ENCODE data around the gene PLA1A. TPM values are rescaled to one million over a fixed set of nuclear protein-coding genes. Genes with fewer than 3 reads are reported as not detected.

Gene PLA1A
- total and polyA plus RNA-seq, 2 experiments from 2014 or later = not detected

GRCh38 chr3:119620899-119621298 lies 23.2 kb downstream of the PLA1A start:
- in situ Hi-C loops (cut with MboI) = no loop called here
- no peak for DNase-seq
- Histone ChIP-seq H4K20me1 (ENCODE audit: insufficient read depth) (no peaks in the 10 kb centered on the region), H3K4me1 (ENCODE audit: insufficient read depth) (no peaks in the 10 kb centered on the region), H3F3A (ENCODE audit: insufficient read depth) (no peaks in the 10 kb centered on the region), H2AFZ (no peak overlapping the region), H3K4me2 (ENCODE audit: unreplicated experiment) (no peak overlapping the region), H3K9me2 (ENCODE audit: insufficient read depth) (no peaks in the 10 kb centered on the region), H3K36me3 (ENCODE audit: low read depth) (no peaks in the 10 kb centered on the region), H3K27ac (no peak overlapping the region), H3K27me3 (replicated peaks; ENCODE audit: insufficient read depth) (no peaks in the 10 kb centered on the region), H3K9me3 (ENCODE audit: low read depth) (no peaks in the 10 kb centered on the region), H3K4me3 (no peak overlapping the region), H3K9ac (no peak overlapping the region), H3K79me2 (ENCODE audit: insufficient read depth) (no peaks in the 10 kb centered on the region)
- TF ChIP-seq EZH2 (IDR thresholded peaks at IDR 0.05; ENCODE audit: insufficient read depth, poor library complexity, severe bottlenecking) = no peak
- 79 to 86% methylated on average over 5 of the region's 5 CpGs for WGBS, 2 experiments (ENCODE audit: low coverage in 1 of 2, low lambda C conversion rate in 2 of 2, missing lambda C conversion rate in 2 of 2)

GRCh38 chr3:119624002-119624720 lies 26.5 kb downstream of the PLA1A start:
- no peaks in the 10 kb centered on the region for H3K27me3 ChIP-seq (replicated peaks; ENCODE audit: insufficient read depth)
- H3K36me3 ChIP-seq (ENCODE audit: low read depth) = no peaks in the 10 kb centered on the region
- no peak overlapping the region for H2AFZ ChIP-seq
- no peaks in the 10 kb centered on the region for H3K9me3 ChIP-seq (ENCODE audit: low read depth)
- H3K9me2 ChIP-seq (ENCODE audit: insufficient read depth) = no peaks in the 10 kb centered on the region
- TF ChIP-seq EZH2 (IDR thresholded peaks at IDR 0.05; ENCODE audit: insufficient read depth, poor library complexity, severe bottlenecking) = no peak
- no peak for TF ChIP-seq EZH2phosphoT487 (IDR thresholded peaks at IDR 0.05; ENCODE audit: insufficient read depth, low read depth)
- no peaks in the 10 kb centered on the region for H4K20me1 ChIP-seq (ENCODE audit: insufficient read depth)
- in situ Hi-C loops (cut with MboI) = no loop called here
- H3K4me1 ChIP-seq (ENCODE audit: insufficient read depth) = no peaks in the 10 kb centered on the region; the same call in 1 of the 2 replicates
- WGBS, 2 experiments (ENCODE audit: low coverage in 1 of 2, low lambda C conversion rate in 2 of 2, missing lambda C conversion rate in 2 of 2) = 75 to 76% methylated on average over 9 of the region's 9 CpGs
- no peak overlapping the region for H3K4me3 ChIP-seq
- no peaks in the 10 kb centered on the region for H3K79me2 ChIP-seq (ENCODE audit: insufficient read depth)
- H3K9ac ChIP-seq = no peak overlapping the region
- no peaks in the 10 kb centered on the region for H3F3A ChIP-seq (ENCODE audit: insufficient read depth)
- no peak overlapping the region for H3K4me2 ChIP-seq (ENCODE audit: unreplicated experiment)
- no peak for DNase-seq
- H3K27ac ChIP-seq = no peak overlapping the region

- no peaks in the 10 kb centered on the region for H3K36me3 ChIP-seq (ENCODE audit: low read depth)
- H3K4me1 ChIP-seq (ENCODE audit: insufficient read depth) = peaks cover 5% of the 10 kb centered on the region
- no peaks in the 10 kb centered on the region for H3K27me3 ChIP-seq (replicated peaks; ENCODE audit: insufficient read depth)
- no peaks in the 10 kb centered on the region for H3K9me3 ChIP-seq (ENCODE audit: low read depth)
- TF ChIP-seq EZH2phosphoT487 (IDR thresholded peaks at IDR 0.05; ENCODE audit: insufficient read depth, low read depth) = no peak
- no peak for TF ChIP-seq EZH2 (IDR thresholded peaks at IDR 0.05; ENCODE audit: insufficient read depth, poor library complexity, severe bottlenecking)
- H4K20me1 ChIP-seq (ENCODE audit: insufficient read depth) = no peaks in the 10 kb centered on the region
- H3K9me2 ChIP-seq (ENCODE audit: insufficient read depth) = no peaks in the 10 kb centered on the region
- no peaks in the 10 kb centered on the region for H3F3A ChIP-seq (ENCODE audit: insufficient read depth)
- H2AFZ ChIP-seq = no peak overlapping the region
- no peak overlapping the region for H3K4me2 ChIP-seq (ENCODE audit: unreplicated experiment)
- H3K9ac ChIP-seq = no peak overlapping the region
- H3K79me2 ChIP-seq (ENCODE audit: insufficient read depth) = no peaks in the 10 kb centered on the region
- DNase-seq = no peak
- H3K4me3 ChIP-seq = no peak overlapping the region
- H3K27ac ChIP-seq = no peak overlapping the region
- WGBS, 2 experiments (ENCODE audit: low coverage in 1 of 2, low lambda C conversion rate in 2 of 2, missing lambda C conversion rate in 2 of 2) = 70 to 74% methylated on average over 8 of the region's 8 CpGs
- in situ Hi-C loops (cut with MboI) = no loop called here
Measured at GRCh38 chr3:119625451-119626153, 27.9 kb downstream of the PLA1A start.

GRCh38 chr3:119626196-119626595 lies 28.5 kb downstream of the PLA1A start:
- DNase-seq = no peak
- no peak overlapping the region for H3K27ac ChIP-seq
- H2AFZ ChIP-seq = no peak overlapping the region
- H3K79me2 ChIP-seq (ENCODE audit: insufficient read depth) = no peaks in the 10 kb centered on the region
- no peaks in the 10 kb centered on the region for H3K9me2 ChIP-seq (ENCODE audit: insufficient read depth)
- no peak overlapping the region for H3K4me2 ChIP-seq (ENCODE audit: unreplicated experiment)
- no peaks in the 10 kb centered on the region for H4K20me1 ChIP-seq (ENCODE audit: insufficient read depth)
- H3K36me3 ChIP-seq (ENCODE audit: low read depth) = no peaks in the 10 kb centered on the region
- no peaks in the 10 kb centered on the region for H3K27me3 ChIP-seq (replicated peaks; ENCODE audit: insufficient read depth)
- in situ Hi-C loops (cut with MboI) = no loop called here
- no peak overlapping the region for H3K4me3 ChIP-seq
- TF ChIP-seq EZH2 (IDR thresholded peaks at IDR 0.05; ENCODE audit: insufficient read depth, poor library complexity, severe bottlenecking) (no peak), EZH2phosphoT487 (IDR thresholded peaks at IDR 0.05; ENCODE audit: insufficient read depth, low read depth) (no peak)
- no peaks in the 10 kb centered on the region for H3F3A ChIP-seq (ENCODE audit: insufficient read depth)
- peaks cover 11% of the 10 kb centered on the region for H3K4me1 ChIP-seq (ENCODE audit: insufficient read depth)
- 81 to 83% methylated on average over 1 of the region's 1 CpG for WGBS, 2 experiments (ENCODE audit: low coverage in 1 of 2, low lambda C conversion rate in 2 of 2, missing lambda C conversion rate in 2 of 2)
- no peaks in the 10 kb centered on the region for H3K9me3 ChIP-seq (ENCODE audit: low read depth)
- no peak overlapping the region for H3K9ac ChIP-seq

Data from GM23248 (cell line).